C4-2B (cell line): ENCODE results near the gene OR52N4.

Source experiments
- CTCF ChIP-seq: fragments of 450-650 bp; conservative IDR thresholded peaks from 2 replicates; pipeline ENCODE4 v1.5.1; 2017; ENCODE audit warnings: mild to moderate bottlenecking
- ZFX ChIP-seq: fragments of 450-650 bp; IDR thresholded peaks from 2 replicates; pipeline ENCODE4 v1.6.1; 2017

- TF ChIP-seq CTCF (no peak), ZFX (no peak)
These were observed 4.2 kb upstream of the OR52N4 start for GRCh38 chr11:5749836-5750235.
